Panc1 (cell line): ENCODE measurements around the gene CLDN2. TPM values are rescaled to one million over a fixed set of nuclear protein-coding genes. Genes with fewer than 3 reads are reported as not detected.
"Not testable (repeated sequence)": the region's sequence is repeated elsewhere in the genome, so short reads cannot be mapped to it uniquely, and the experiment has no call there.

Experiments used
- ATAC-seq: fragments of 200-7000 bp; cut with Tn5 transposase; 2 replicates; pipeline ENCODE4 v1.9.1; 2020; ENCODE audit warnings: mild to moderate bottlenecking, moderate library complexity
- BruUV-seq: library from RNA; stranded (reverse); fragments of 400-500 nt; replicated peaks from 2 replicates; lab custom pipeline; 2021; lab: Mats Ljungman, UMichigan
- CTCF ChIA-PET: fragments of 300-600 bp; sonication (Branson Sonifier 250); formaldehyde crosslinking; loops from one replicate; lab custom pipeline; 2022; ENCODE audit warnings: antibody characterized with exemption; lab: Charles Lee
- POLR2A ChIA-PET: fragments of 300-600 bp; sonication (Branson Sonifier 250); formaldehyde crosslinking; loops from one replicate; lab custom pipeline; 2022; ENCODE audit warnings: antibody characterized with exemption; lab: Charles Lee
- DNase-seq: peaks from one replicate; pipeline ENCODE4 v3.0.0-alpha.2; 2010; ENCODE audit warnings: low read depth, low spot score
- H3K27ac ChIP-seq: 2 replicates; pipeline ENCODE4 v1.5.1; 2011; ENCODE audit warnings: mild to moderate bottlenecking, low read length, inconsistent platforms
- H3K27me3 ChIP-seq: fragments of 200-500 bp; sonication (Bioruptor generic); 2 replicates; pipeline ENCODE4 v1.6.0; 2014; ENCODE audit warnings: low read length, inconsistent platforms; ENCODE audit not compliant: control insufficient read depth, insufficient read depth
- H3K36me3 ChIP-seq: fragments of 200-500 bp; sonication (Bioruptor generic); 2 replicates; pipeline ENCODE4 v1.5.1; 2014; ENCODE audit warnings: inconsistent platforms, mild to moderate bottlenecking, low read length, moderate library complexity; ENCODE audit not compliant: control insufficient read depth, insufficient read depth
- H3K4me1 ChIP-seq: 2 replicates; pipeline ENCODE4 v1.5.1; 2011; ENCODE audit warnings: inconsistent platforms, mild to moderate bottlenecking, low read length, moderate library complexity; ENCODE audit not compliant: control insufficient read depth, insufficient read depth
- H3K4me3 ChIP-seq, 2 experiments: 2 replicates each; pipeline ENCODE4 v1.5.1; 2011 to 2012; ENCODE audit warnings: low read depth in 2 of 2, low read length in 2 of 2, mild to moderate bottlenecking in 2 of 2, inconsistent platforms in 1 of 2, moderate library complexity in 1 of 2
- H3K9me3 ChIP-seq: fragments of 200-500 bp; sonication (Bioruptor generic); 2 replicates; pipeline ENCODE4 v1.5.1; 2014; ENCODE audit warnings: low read depth, mild to moderate bottlenecking, inconsistent platforms, low read length, moderate library complexity; ENCODE audit not compliant: control insufficient read depth, insufficient read depth
- CTCF ChIP-seq: fragments of 450-650 bp; IDR thresholded peaks from 2 replicates; pipeline ENCODE4 v1.5.1; 2017; ENCODE audit warnings: mild to moderate bottlenecking
- POLR2AphosphoS5 ChIP-seq: IDR thresholded peaks from 2 replicates; pipeline ENCODE4 v1.6.1; 2012; ENCODE audit warnings: mild to moderate bottlenecking, low read depth, low read length, moderate library complexity
- SIN3A ChIP-seq: IDR thresholded peaks from 2 replicates; pipeline ENCODE4 v1.6.1; 2012; ENCODE audit warnings: low read depth, mild to moderate bottlenecking, low read length, moderate library complexity, borderline replicate concordance; ENCODE audit not compliant: insufficient read depth
- TCF7L2 ChIP-seq: IDR thresholded peaks from 2 replicates; pipeline ENCODE4 v1.6.1; 2011; ENCODE audit warnings: mild to moderate bottlenecking, low read depth, low read length, inconsistent platforms
- in situ Hi-C: cut with HindIII; loops from 2 replicates; pipeline ENCODE4 v1.10.0; 2016; ENCODE audit warnings: low sequenced_read_pairs, low pct_unique_long_range_greater_than_20kb
- intact Hi-C: fragments of 100-400 bp; cut with micrococcal nuclease; formaldehyde crosslinking; loops from one replicate; pipeline ENCODE4 v1.10.0; 2022; ENCODE audit not compliant: unreplicated experiment
- total RNA-seq: library from RNA; stranded (reverse); gene quantifications from one replicate; pipeline ENCODE4 v1.2.1, GENCODE V29; 2021; ENCODE audit not compliant: unreplicated experiment
- TF ChIP-seq, protein P1 (sequence below), 2 experiments: IDR thresholded peaks; 2 replicates each; pipeline ENCODE4 v1.6.1; 2011 to 2012; ENCODE audit warnings: low read depth in 2 of 2, control low read depth in 1 of 2, low read length in 1 of 2, mild to moderate bottlenecking in 1 of 2, moderate library complexity in 1 of 2; ENCODE audit not compliant: insufficient read depth in 1 of 2

Gene CLDN2
- total RNA-seq, 1 experiment from 2014 or later: 0.10 TPM

DNA sequence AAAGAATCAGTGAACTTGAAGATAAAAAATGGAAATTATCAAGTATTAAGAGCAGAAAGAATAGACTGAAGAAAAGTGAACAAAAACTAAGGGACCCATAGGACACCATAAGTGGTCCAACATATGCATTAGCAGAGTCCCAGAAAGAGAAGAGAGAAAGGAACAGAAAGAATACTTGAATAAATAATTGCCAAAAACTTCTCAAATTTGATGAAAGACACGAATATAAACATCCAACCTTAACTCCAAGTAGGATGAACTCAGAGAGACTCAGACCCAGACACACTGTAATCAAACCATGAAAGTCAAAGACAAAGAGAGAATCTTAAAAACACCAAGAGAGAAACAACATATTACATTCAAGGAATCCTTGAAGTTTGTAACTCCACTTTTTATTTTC, 44.1 kb downstream of the CLDN2 start:
- H3K27me3 ChIP-seq: no peaks in the 10 kb centered on the region
- intact Hi-C loops: no loop called here
- no peaks in the 10 kb centered on the region for H3K9me3 ChIP-seq
- TF ChIP-seq, protein P1, sequence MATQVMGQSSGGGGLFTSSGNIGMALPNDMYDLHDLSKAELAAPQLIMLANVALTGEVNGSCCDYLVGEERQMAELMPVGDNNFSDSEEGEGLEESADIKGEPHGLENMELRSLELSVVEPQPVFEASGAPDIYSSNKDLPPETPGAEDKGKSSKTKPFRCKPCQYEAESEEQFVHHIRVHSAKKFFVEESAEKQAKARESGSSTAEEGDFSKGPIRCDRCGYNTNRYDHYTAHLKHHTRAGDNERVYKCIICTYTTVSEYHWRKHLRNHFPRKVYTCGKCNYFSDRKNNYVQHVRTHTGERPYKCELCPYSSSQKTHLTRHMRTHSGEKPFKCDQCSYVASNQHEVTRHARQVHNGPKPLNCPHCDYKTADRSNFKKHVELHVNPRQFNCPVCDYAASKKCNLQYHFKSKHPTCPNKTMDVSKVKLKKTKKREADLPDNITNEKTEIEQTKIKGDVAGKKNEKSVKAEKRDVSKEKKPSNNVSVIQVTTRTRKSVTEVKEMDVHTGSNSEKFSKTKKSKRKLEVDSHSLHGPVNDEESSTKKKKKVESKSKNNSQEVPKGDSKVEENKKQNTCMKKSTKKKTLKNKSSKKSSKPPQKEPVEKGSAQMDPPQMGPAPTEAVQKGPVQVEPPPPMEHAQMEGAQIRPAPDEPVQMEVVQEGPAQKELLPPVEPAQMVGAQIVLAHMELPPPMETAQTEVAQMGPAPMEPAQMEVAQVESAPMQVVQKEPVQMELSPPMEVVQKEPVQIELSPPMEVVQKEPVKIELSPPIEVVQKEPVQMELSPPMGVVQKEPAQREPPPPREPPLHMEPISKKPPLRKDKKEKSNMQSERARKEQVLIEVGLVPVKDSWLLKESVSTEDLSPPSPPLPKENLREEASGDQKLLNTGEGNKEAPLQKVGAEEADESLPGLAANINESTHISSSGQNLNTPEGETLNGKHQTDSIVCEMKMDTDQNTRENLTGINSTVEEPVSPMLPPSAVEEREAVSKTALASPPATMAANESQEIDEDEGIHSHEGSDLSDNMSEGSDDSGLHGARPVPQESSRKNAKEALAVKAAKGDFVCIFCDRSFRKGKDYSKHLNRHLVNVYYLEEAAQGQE (IDR thresholded peaks at IDR 0.05; ENCODE audit: insufficient read depth in 1 of 2, low read depth in 2 of 2, low read length in 1 of 2): no peak
- TF ChIP-seq CTCF: no peak
- POLR2A ChIA-PET: no interaction called here
- CTCF ChIA-PET: no interaction called here
- no peak overlapping the region for H3K4me3 ChIP-seq
- H3K27ac ChIP-seq: no peak overlapping the region
- H3K36me3 ChIP-seq: no peaks in the 10 kb centered on the region
- BruUV-seq: no TSS peak
- ATAC-seq (no peak), DNase-seq (no peak)
- no peaks in the 10 kb centered on the region for H3K4me1 ChIP-seq
- in situ Hi-C loops: no loop called here

DNA sequence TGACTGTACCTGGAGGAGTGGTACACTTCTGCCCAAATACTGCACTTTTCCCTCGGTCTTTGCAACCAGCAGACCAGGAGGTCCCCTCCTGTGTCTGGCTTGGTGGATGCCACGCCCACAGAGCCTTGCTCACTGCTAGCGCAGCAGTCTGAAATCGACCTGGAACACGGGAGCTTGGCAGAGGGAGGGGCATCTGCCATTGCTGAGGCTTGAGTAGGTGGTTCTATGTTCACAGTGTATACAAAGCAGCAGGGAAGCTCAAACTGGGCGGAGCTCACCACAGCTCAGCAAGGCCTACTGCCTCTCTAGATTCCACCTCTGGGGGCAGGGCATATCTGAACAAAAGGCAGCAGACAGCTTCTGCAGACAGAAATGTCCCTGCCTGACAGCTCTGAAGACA, 46.3 kb downstream of the CLDN2 start:
- H3K27ac ChIP-seq, H3K4me1 ChIP-seq, H3K4me3 ChIP-seq, in situ Hi-C loops, H3K9me3 ChIP-seq, DNase-seq, BruUV-seq, H3K36me3 ChIP-seq, intact Hi-C loops, POLR2A ChIA-PET, CTCF ChIA-PET, H3K27me3 ChIP-seq, ATAC-seq: not testable (repeated sequence)

DNA sequence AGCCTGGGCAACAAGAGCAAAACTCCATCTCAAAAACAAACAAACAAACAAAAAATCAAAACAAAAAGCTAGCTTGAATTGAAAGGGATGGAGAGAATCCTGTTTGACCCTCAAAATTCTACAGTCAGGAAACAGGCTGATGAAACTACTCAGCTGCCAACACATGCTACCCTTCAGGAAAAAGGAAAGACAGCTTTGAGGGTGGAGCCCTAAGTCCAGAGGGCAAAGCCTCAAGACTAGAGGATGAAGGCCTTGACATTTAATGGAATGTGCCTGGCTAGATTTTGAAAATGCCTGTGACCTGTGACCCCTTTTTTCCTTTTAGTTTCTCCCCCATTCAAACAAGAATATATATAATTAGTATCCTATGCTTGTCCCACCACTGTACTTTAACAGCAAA, 52.7 kb downstream of the CLDN2 start:
- no TSS peak for BruUV-seq
- CTCF ChIA-PET: no interaction called here

More for the DNA sequence above, 52.7 kb downstream of the CLDN2 start:
- DNase-seq (no peak), ATAC-seq (no peak)
- intact Hi-C loops (no loop called here), in situ Hi-C loops (no loop called here)
- Histone ChIP-seq H3K36me3 (no peaks in the 10 kb centered on the region), H3K9me3 (no peaks in the 10 kb centered on the region), H3K4me3 (no peak overlapping the region), H3K4me1 (no peaks in the 10 kb centered on the region), H3K27me3 (no peaks in the 10 kb centered on the region), H3K27ac (no peak overlapping the region)
- POLR2A ChIA-PET: no interaction called here
- TF ChIP-seq, protein P1 (IDR thresholded peaks at IDR 0.05; ENCODE audit: insufficient read depth in 1 of 2, low read depth in 2 of 2, low read length in 1 of 2): no peak
- TF ChIP-seq CTCF (no peak), POLR2AphosphoS5 (no peak), SIN3A (no peak), TCF7L2 (no peak)
